HG02938 (cell line): Measurements from ENCODE around the gene CABS1.

Source experiments
- ATAC-seq: cut with Tn5 transposase; IDR thresholded peaks from one replicate; pipeline ENCODE4 v1.9.1; 2021; ENCODE audit warnings: mild to moderate bottlenecking, moderate library complexity; ENCODE audit not compliant: unreplicated experiment

Gene CABS1

DNA sequence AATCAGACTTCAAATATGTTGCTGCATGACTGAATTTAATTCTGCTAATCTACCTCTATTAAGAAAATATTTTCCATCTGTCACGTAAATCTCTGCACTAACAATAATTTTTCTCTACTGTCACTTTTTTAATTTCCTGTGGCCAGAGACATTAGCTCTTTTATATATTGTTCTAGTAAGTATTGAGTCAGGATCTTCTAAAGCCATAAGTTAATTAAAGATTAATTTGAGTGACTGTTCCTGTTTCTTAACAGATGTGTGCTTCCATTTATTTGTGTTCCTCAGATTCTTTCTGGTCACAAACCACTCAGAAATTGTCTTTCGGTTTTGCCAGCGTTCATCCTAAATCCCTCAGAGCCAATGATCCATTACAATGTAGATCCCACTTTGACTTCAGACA, 45.8 kb downstream of the CABS1 start:
- ATAC-seq, result no peak

DNA sequence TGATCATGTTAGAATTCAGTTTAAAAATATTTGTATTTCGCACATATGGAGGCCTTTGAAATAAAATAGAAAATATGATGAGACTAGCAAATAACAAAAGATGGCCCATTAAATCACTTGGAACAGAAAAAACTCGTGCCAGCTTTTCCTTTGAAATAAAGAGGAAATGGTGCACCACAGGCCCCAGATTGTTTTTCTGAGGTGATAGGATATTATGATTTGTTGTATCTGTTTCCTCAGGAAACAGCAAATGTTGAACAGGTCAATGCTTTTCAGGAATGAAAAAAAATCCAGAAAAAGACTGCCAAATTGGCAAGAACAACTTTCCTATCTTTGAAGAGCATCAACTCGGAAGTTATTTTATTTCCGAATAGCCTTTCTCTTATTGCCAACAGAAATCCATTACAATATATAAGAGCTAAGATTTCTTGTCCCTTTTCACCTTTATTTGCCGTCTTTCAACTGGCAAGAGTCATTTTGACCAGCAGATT, 48.0 kb downstream of the CABS1 start, which contains the start of gene SMR3B:
Gene SMR3B, plus strand, starts transcription at position 441 of the 491 bp plus-strand sequence. CDS start 1,380 bp downstream, outside the sequence.
- ATAC-seq, result no peak
